Loucy (cell line): ENCODE results near the gene CAPN9.

Experiments
- EZH2phosphoT487 ChIP-seq: fragments of 200-600 bp; IDR thresholded peaks from 2 replicates; pipeline ENCODE4 v1.6.1; 2018; ENCODE audit warnings: antibody characterized with exemption, mild to moderate bottlenecking, moderate library complexity, borderline replicate concordance
- TF ChIP-seq, protein P1 (sequence below): fragments of 200-600 bp; sonication (generic); conservative IDR thresholded peaks from 2 replicates; pipeline ENCODE4 v1.5.1; 2014; ENCODE audit warnings: mild to moderate bottlenecking, antibody characterized with exemption, low read length

DNA sequence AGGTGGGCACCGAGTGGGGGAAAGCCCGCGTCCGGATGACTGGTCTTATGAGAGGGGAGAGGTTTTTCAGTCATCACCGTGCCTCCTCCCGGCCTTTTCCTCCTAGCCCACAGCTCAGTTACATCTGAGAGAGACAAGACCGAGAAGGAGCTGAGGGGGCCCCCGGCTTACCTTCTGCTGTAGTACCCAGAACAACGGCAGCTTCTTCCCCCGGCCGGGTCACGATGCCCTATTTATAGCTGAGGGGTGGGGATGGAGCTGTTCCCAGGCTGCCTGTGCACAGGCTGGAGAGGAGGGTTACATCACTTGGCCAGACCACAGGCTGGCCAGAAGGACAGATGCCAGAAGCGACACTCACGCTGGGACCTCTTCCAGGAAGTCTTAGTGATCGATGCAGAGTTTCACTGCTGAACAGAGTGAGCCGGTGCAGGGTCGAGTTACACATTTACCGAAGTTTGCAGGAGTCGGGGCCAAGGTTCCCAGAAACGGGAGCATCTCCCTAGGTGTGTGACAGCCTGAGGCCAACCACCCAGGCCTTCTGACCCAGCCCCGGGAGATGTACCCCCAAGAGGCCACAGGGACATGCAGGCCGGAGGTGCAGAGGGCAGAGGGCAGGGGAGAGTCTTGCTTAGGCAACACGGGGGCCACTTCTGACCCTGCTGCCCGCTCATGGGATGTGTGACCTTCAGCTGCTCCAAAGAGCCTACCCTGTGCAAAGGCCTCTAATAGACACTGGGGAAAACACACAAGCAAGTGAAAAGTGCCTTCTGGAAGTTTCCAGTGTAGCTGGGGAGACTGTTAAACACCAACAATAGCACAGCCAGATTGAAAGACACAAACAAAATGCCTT lies 33.0 kb upstream of the CAPN9 start, which contains the start of gene AGT:
- TF ChIP-seq, protein P1, sequence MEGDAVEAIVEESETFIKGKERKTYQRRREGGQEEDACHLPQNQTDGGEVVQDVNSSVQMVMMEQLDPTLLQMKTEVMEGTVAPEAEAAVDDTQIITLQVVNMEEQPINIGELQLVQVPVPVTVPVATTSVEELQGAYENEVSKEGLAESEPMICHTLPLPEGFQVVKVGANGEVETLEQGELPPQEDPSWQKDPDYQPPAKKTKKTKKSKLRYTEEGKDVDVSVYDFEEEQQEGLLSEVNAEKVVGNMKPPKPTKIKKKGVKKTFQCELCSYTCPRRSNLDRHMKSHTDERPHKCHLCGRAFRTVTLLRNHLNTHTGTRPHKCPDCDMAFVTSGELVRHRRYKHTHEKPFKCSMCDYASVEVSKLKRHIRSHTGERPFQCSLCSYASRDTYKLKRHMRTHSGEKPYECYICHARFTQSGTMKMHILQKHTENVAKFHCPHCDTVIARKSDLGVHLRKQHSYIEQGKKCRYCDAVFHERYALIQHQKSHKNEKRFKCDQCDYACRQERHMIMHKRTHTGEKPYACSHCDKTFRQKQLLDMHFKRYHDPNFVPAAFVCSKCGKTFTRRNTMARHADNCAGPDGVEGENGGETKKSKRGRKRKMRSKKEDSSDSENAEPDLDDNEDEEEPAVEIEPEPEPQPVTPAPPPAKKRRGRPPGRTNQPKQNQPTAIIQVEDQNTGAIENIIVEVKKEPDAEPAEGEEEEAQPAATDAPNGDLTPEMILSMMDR = no peak
- no peak for TF ChIP-seq EZH2phosphoT487
